ACC112 (cell line): ENCODE data around the gene MAML3.

Experiments used
- H2AFZ ChIP-seq: fragments of 200-600 bp; sonication (generic); one replicate; pipeline ENCODE4 v1.6.0; 2017; ENCODE audit warnings: antibody characterized with exemption, low read length; ENCODE audit not compliant: unreplicated experiment
- H3K27ac ChIP-seq: fragments of 200-600 bp; sonication (generic); 2 replicates; pipeline ENCODE4 v1.5.1; 2014; ENCODE audit warnings: low read depth, mild to moderate bottlenecking, antibody characterized with exemption, low read length, moderate library complexity
- H3K27me3 ChIP-seq: fragments of 200-600 bp; sonication (generic); 2 replicates; pipeline ENCODE4 v1.6.1; 2014; ENCODE audit warnings: mild to moderate bottlenecking, antibody characterized with exemption, low read length, moderate library complexity, mixed read lengths; ENCODE audit not compliant: insufficient read depth
- H3K36me3 ChIP-seq: fragments of 200-600 bp; sonication (generic); 2 replicates; pipeline ENCODE4 v1.6.1; 2016; ENCODE audit warnings: mild to moderate bottlenecking, antibody characterized with exemption, low read length, moderate library complexity, mixed read lengths; ENCODE audit not compliant: insufficient read depth
- H3K4me1 ChIP-seq: fragments of 200-600 bp; sonication (generic); one replicate; pipeline ENCODE4 v1.6.1; 2016; ENCODE audit warnings: low read length, mixed read lengths; ENCODE audit not compliant: insufficient read depth, unreplicated experiment, control insufficient read depth
- H3K4me3 ChIP-seq: fragments of 200-600 bp; sonication (generic); 2 replicates; pipeline ENCODE4 v1.5.1; 2014; ENCODE audit warnings: mild to moderate bottlenecking, low read depth, low read length
- H3K79me2 ChIP-seq: fragments of 200-600 bp; sonication (generic); one replicate; pipeline ENCODE4 v1.6.0; 2016; ENCODE audit warnings: low read length; ENCODE audit not compliant: control insufficient read depth, unreplicated experiment, insufficient read depth

Gene MAML3

DNA sequence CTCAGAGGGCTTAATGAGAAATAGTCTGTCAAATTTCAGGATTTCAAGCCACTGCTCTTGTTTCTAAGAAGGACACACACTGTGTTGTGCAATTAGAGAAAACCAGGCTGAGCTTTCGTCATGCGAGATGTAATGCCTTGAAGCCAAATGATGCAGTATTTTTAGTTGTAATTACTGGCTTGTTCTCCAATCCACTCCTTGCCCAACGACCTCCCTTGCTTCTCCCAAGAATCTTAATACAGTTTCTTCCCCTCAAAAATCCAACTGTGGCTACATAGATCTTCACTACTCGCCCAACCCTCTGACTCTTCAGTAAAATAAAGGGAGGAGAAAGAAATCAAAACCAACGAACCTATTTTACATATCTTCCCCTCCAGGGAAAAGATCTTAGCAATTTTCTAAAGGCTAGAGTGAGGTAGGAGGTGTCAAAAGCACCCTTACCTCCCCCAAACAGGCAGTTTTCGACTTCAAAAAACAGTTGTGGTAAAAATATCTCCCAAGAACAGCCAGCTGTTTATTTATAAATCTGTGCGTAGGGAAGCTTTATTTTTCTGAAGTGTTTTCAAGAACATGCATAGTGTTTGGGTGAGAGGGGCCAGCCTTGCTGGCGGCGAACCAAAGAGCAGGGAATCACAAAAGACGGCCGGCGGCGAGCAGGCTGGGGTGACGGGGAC lies 419.6 kb downstream of the MAML3 start:
- Histone ChIP-seq H3K27me3 (no peaks in the 10 kb centered on the region), H3K4me3 (peak overlapping the region; percentile 77), H3K27ac (no peak overlapping the region), H3K79me2 (no peaks in the 10 kb centered on the region), H2AFZ (peak overlapping the region; percentile 64), H3K36me3 (no peaks in the 10 kb centered on the region), H3K4me1 (peaks cover 3% of the 10 kb centered on the region)

DNA sequence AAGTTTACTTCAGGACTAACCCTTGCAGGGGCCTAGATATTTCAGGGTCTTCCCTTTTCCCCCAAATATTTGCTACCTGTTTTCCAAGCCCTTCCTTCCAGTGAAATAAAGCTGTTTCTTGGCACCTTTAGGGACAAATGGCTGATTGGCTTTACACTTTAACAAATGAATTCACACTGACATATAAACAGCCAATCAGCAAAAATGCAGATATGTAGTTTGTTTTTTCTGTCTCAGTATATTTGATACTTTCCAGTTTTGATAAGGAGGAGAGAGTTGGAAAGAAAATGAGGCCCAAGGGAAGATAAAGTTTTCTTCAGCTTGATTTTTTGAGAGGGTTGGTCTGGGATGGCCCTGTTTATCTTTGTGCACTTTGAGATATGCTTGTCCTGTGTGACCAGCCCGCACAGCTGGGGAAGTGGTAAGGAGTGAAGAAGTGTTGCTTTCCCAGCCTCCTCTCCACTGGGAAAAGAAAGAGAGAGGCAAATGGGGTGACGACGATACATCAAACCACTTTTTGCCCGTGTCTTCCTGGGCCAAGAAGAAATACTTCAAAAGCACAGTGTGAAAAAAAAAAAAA lies 420.9 kb downstream of the MAML3 start:
- Histone ChIP-seq H3K36me3 (no peaks in the 10 kb centered on the region), H3K27me3 (no peaks in the 10 kb centered on the region), H3K27ac (no peak overlapping the region), H2AFZ (no peak overlapping the region), H3K79me2 (no peaks in the 10 kb centered on the region), H3K4me1 (peaks cover 3% of the 10 kb centered on the region), H3K4me3 (no peak overlapping the region)

- Histone ChIP-seq H3K4me3 (no peak overlapping the region), H3K27me3 (no peaks in the 10 kb centered on the region), H3K36me3 (no peaks in the 10 kb centered on the region), H3K4me1 (peaks cover under 1% of the 10 kb centered on the region), H3K27ac (no peak overlapping the region), H2AFZ (no peak overlapping the region), H3K79me2 (no peaks in the 10 kb centered on the region)
These were observed 425.1 kb downstream of the MAML3 start for GRCh38 chr4:139728840-139729239.

DNA sequence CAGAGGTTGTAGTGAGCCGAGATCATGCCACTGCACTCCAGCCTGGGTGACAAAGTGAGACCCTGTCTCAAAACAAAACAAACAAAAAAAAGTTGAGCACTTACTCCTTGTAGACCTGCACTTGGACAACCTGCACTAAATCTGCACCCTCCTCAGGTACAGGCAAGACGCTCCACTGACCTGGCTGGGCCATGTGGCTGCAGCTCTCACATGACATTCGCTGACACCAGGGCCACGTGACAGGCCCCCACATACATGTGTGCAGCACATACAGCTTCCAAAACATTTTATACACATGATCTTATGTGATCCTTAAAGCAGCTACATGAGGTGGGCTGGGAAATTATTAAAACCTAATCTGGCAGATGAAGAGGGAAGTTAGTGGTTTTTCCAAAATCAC lies 425.8 kb downstream of the MAML3 start:
- H3K27ac ChIP-seq, result no peak overlapping the region
- no peaks in the 10 kb centered on the region for H3K4me1 ChIP-seq
- no peaks in the 10 kb centered on the region for H3K36me3 ChIP-seq
- no peak overlapping the region for H2AFZ ChIP-seq
- no peak overlapping the region for H3K4me3 ChIP-seq
- H3K79me2 ChIP-seq, result no peaks in the 10 kb centered on the region
- H3K27me3 ChIP-seq, result no peaks in the 10 kb centered on the region

GRCh38 chr4:139726615-139727014 lies 427.4 kb downstream of the MAML3 start:
- Histone ChIP-seq H3K4me1 (no peaks in the 10 kb centered on the region), H3K4me3 (no peak overlapping the region), H3K79me2 (no peaks in the 10 kb centered on the region), H3K27me3 (no peaks in the 10 kb centered on the region), H3K27ac (no peak overlapping the region), H3K36me3 (no peaks in the 10 kb centered on the region), H2AFZ (no peak overlapping the region)

- Histone ChIP-seq H2AFZ (no peak overlapping the region), H3K27ac (no peak overlapping the region), H3K36me3 (no peaks in the 10 kb centered on the region), H3K4me3 (no peak overlapping the region), H3K27me3 (no peaks in the 10 kb centered on the region), H3K79me2 (no peaks in the 10 kb centered on the region), H3K4me1 (no peaks in the 10 kb centered on the region)
These were observed 428.7 kb downstream of the MAML3 start for GRCh38 chr4:139725236-139725635.

DNA sequence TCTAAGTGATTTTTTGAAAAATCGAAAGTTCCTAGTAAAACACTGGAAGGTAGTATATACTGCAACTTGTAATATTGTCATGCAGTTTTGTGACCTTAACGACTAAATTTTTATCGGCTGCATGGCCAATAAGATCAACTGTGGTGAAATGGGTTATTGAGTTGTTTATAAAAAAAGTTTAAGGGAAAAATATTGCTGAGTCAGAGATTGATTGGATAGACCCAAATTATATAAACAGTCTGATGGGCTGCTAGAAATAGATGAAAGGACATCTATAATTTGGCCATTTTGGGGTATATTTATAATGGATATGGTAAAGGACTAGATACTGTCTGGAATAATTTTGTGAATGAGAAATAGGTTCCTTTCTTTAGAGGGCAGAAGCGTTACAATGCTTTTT lies 432.2 kb downstream of the MAML3 start:
- Histone ChIP-seq H3K36me3 (no peaks in the 10 kb centered on the region), H3K4me3 (no peak overlapping the region), H3K79me2 (no peaks in the 10 kb centered on the region)

DNA sequence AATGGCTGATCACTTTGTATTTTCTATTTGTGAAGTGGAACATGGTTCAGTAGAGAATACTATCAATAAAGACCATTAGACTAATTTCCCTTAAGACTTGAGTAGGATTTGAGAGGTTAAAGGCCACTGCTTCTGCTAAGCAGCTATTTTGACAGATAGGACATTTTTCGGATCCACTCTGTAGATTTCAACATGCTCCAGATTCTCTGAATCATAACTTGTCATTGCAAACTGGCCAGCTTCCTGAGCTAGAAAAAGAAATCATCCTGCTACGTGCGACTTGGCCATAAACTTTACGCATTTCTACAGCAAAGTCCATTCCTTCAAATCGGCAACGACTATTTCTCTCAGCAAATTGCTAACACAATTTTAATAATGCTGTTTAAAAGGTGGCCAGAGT lies 433.2 kb downstream of the MAML3 start:
- Histone ChIP-seq H3K27ac (no peak overlapping the region), H3K4me1 (no peaks in the 10 kb centered on the region), H3K36me3 (no peaks in the 10 kb centered on the region), H3K79me2 (no peaks in the 10 kb centered on the region), H2AFZ (no peak overlapping the region), H3K27me3 (no peaks in the 10 kb centered on the region), H3K4me3 (no peak overlapping the region)

More for the DNA sequence above, 432.2 kb downstream of the MAML3 start:
- Histone ChIP-seq H3K27me3 (no peaks in the 10 kb centered on the region), H2AFZ (no peak overlapping the region), H3K4me1 (no peaks in the 10 kb centered on the region), H3K27ac (no peak overlapping the region)

GRCh38 chr4:139719381-139720101 lies 434.4 kb downstream of the MAML3 start:
- Histone ChIP-seq H3K79me2 (no peaks in the 10 kb centered on the region), H3K4me1 (no peaks in the 10 kb centered on the region), H3K27ac (no peak overlapping the region), H2AFZ (no peak overlapping the region), H3K27me3 (no peaks in the 10 kb centered on the region), H3K36me3 (no peaks in the 10 kb centered on the region), H3K4me3 (no peak overlapping the region)

GRCh38 chr4:139718833-139719232 lies 435.2 kb downstream of the MAML3 start:
- Histone ChIP-seq H3K4me1 (no peaks in the 10 kb centered on the region), H3K79me2 (no peaks in the 10 kb centered on the region)

DNA sequence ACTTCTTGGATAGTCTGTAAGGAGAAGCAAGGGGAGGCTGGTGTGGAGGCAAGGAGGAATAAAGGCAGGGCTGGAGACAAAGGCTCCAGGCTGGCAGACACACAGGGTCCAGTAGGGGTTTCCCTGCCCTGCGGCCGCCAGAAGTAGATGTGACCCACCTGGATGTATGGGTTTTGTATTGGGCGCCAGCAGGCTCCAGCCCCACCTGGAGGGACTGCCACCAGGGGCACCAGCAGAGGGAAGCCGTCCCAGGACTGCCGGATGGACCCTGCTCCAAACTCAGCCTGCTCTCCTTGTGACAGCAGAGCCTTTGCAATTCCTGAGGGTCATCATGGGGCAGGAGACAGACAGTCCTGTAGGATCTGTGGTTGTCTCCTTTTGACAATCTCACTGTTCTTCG lies 435.6 kb downstream of the MAML3 start:
- Histone ChIP-seq H3K4me1 (no peaks in the 10 kb centered on the region), H3K27ac (no peak overlapping the region), H3K4me3 (no peak overlapping the region), H3K79me2 (no peaks in the 10 kb centered on the region), H2AFZ (no peak overlapping the region), H3K27me3 (no peaks in the 10 kb centered on the region), H3K36me3 (no peaks in the 10 kb centered on the region)

More at GRCh38 chr4:139718833-139719232, 435.2 kb downstream of the MAML3 start:
- H3K36me3 ChIP-seq, result no peaks in the 10 kb centered on the region
- no peak overlapping the region for H3K27ac ChIP-seq
- H2AFZ ChIP-seq, result no peak overlapping the region
- no peak overlapping the region for H3K4me3 ChIP-seq
- H3K27me3 ChIP-seq, result no peaks in the 10 kb centered on the region
